ENCODE results near the gene PTPRN2.

- TF ChIP-seq, protein P1, sequence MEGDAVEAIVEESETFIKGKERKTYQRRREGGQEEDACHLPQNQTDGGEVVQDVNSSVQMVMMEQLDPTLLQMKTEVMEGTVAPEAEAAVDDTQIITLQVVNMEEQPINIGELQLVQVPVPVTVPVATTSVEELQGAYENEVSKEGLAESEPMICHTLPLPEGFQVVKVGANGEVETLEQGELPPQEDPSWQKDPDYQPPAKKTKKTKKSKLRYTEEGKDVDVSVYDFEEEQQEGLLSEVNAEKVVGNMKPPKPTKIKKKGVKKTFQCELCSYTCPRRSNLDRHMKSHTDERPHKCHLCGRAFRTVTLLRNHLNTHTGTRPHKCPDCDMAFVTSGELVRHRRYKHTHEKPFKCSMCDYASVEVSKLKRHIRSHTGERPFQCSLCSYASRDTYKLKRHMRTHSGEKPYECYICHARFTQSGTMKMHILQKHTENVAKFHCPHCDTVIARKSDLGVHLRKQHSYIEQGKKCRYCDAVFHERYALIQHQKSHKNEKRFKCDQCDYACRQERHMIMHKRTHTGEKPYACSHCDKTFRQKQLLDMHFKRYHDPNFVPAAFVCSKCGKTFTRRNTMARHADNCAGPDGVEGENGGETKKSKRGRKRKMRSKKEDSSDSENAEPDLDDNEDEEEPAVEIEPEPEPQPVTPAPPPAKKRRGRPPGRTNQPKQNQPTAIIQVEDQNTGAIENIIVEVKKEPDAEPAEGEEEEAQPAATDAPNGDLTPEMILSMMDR (conservative IDR thresholded peaks at IDR 0.05), result no peak
- TF ChIP-seq EZH2 (IDR thresholded peaks at IDR 0.05; ENCODE audit: low read depth), result no peak
Observed at GRCh38 chr7:158110661-158111048, 477.0 kb downstream of the PTPRN2 start.

All from PC-9 (cell line).